Type B pancreatic cell (in vitro differentiated cells): ENCODE results near the gene C22orf31. TPM values are rescaled to one million over a fixed set of nuclear protein-coding genes. Genes with fewer than 3 reads are reported as not detected.

Experiments
- DNase-seq: peaks from one replicate; pipeline ENCODE4 v3.0.0; 2021; ENCODE audit warnings: mixed read lengths; ENCODE audit not compliant: unreplicated experiment; ENCODE audit errors: extremely low spot score
- H3K27ac Mint-ChIP-seq: 2 replicates; pipeline ENCODE4 v1.8.0; 2021; ENCODE audit warnings: mild to moderate bottlenecking, mixed read lengths
- H3K27me3 Mint-ChIP-seq: 2 replicates; pipeline ENCODE4 v1.8.0; 2021; ENCODE audit warnings: mixed read lengths
- H3K36me3 Mint-ChIP-seq: 2 replicates; pipeline ENCODE4 v1.8.0; 2021; ENCODE audit warnings: mixed read lengths
- H3K4me1 Mint-ChIP-seq: one replicate; pipeline ENCODE4 v1.8.0; 2021; ENCODE audit warnings: mixed read lengths; ENCODE audit not compliant: unreplicated experiment
- H3K4me3 Mint-ChIP-seq: 2 replicates; pipeline ENCODE4 v1.8.0; 2021; ENCODE audit warnings: mild to moderate bottlenecking, mixed read lengths
- H3K9me3 Mint-ChIP-seq: 2 replicates; pipeline ENCODE4 v1.8.0; 2021; ENCODE audit warnings: mixed read lengths
- CTCF ChIP-seq: fragments of 200-600 bp; sonication (generic); conservative IDR thresholded peaks from 2 replicates; pipeline ENCODE4 v1.5.0; 2021; ENCODE audit warnings: antibody characterized with exemption, mild to moderate bottlenecking
- total RNA-seq: library from RNA; stranded (reverse); gene quantifications from 2 replicates; pipeline ENCODE4 v1.2.1, GENCODE V29; 2021; ENCODE audit warnings: low replicate concordance

C22orf31 gene
- total RNA-seq, 1 donor from 2014 or later: 0.63 TPM

- no peak for DNase-seq
- no peak overlapping the region for H3K27ac Mint-ChIP-seq
- no peaks in the 10 kb centered on the region for H3K27me3 Mint-ChIP-seq
- peaks cover 16% of the 10 kb centered on the region for H3K9me3 Mint-ChIP-seq
- peaks cover 56% of the 10 kb centered on the region for H3K4me1 Mint-ChIP-seq
- peaks cover 34% of the 10 kb centered on the region for H3K36me3 Mint-ChIP-seq
- no peak for TF ChIP-seq CTCF
- H3K4me3 Mint-ChIP-seq: no peak overlapping the region
These were observed 46.9 kb downstream of the C22orf31 start for GRCh38 chr22:29014773-29015172.

- TF ChIP-seq CTCF: no peak
- Mint-ChIP-seq H3K27ac (no peak overlapping the region), H3K4me1 (peaks cover 58% of the 10 kb centered on the region), H3K9me3 (peaks cover 16% of the 10 kb centered on the region), H3K27me3 (no peaks in the 10 kb centered on the region), H3K4me3 (no peak overlapping the region), H3K36me3 (peaks cover 29% of the 10 kb centered on the region)
- no peak for DNase-seq
These were observed 47.3 kb downstream of the C22orf31 start for GRCh38 chr22:29014293-29014692.

DNA sequence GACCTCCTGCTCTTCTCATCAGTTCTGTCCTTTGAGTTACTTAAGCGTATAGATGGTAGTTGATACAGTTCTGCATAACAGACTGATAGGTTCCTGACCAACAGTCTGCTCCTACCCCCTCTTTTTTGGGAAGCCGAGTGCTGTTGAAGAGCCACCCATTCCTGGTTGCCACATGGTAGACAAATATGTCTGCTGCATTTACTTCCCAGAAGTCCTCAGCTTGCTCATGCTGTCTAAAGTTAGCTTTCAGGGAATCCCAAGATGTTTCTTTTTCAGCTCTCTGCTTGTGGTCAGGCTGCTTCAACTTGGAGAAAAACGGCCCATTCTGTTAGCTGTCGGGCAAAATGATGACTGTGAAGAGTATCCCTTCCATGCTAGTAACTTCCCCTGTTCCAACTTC is 48.7 kb downstream of the C22orf31 start:
- DNase-seq: no peak
- no peak for TF ChIP-seq CTCF
- Mint-ChIP-seq H3K36me3 (peaks cover 25% of the 10 kb centered on the region), H3K27ac (no peak overlapping the region), H3K4me3 (no peak overlapping the region), H3K27me3 (no peaks in the 10 kb centered on the region), H3K9me3 (peaks cover 4% of the 10 kb centered on the region), H3K4me1 (peaks cover 65% of the 10 kb centered on the region)

DNA sequence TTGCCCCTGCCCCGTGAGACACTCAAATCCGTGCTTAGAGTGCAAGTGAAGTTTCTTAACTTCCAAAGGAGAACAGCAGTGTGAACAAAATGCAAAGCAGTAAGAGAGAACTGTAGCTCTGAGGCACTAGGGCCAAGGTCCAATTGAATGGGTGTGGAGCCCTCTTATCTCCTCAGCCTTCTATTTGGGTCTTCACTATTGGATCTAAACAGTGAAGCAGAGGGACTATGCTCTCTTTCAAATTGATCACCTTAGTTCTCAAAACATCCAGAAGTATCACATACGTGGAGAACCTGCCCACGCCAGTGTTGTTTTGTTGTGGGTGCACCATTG is 49.6 kb downstream of the C22orf31 start:
- H3K36me3 Mint-ChIP-seq: peaks cover 17% of the 10 kb centered on the region
- TF ChIP-seq CTCF: no peak
- no peaks in the 10 kb centered on the region for H3K9me3 Mint-ChIP-seq

DNA sequence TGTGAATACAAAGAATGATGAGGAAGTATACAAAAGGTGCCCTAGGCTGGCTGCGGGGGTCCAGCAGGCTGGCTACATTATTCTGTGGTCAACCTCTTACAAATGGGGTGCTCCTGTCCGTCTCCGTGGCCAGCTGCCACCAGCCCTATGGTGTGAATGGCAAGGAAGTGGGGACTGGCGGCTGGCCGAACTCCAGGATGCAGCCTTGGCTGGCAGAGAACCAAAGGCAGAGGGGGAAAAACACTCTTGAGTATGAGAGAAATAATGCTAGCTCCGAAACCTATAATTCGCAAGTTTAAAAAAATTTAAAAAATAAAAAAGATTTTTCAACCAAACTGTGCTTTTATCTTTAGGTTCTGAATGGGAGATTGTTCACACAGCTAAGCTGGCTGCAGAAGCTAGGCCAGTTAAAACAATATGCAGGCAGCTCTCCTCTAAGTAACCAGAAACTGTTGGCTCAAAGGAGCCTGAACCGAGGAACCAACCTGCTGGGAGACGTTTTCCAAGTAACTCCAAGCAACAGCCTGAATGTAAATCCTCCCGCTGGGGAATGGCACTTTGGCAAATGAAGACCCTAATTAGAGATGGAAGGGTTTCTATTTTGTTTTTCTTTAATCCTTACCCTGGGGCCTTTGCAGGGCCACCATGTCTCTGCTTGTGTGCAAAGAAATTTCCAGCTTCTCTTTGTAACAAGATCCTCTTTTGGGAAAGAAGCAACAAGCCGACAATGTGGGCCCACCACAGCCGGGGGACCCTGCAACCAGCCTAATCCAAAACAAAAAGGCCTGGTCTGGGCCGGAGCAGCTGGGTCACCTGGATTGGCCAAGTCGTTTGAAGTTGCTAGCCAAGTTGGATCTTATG is 50.2 kb downstream of the C22orf31 start:
- Mint-ChIP-seq H3K4me1 (peaks cover 59% of the 10 kb centered on the region), H3K27me3 (no peaks in the 10 kb centered on the region), H3K9me3 (no peaks in the 10 kb centered on the region), H3K36me3 (peaks cover 17% of the 10 kb centered on the region), H3K4me3 (peak overlapping the region; percentile 17), H3K27ac (no peak overlapping the region)
- no peak for DNase-seq
- TF ChIP-seq CTCF: no peak

More for the DNA sequence above, 49.6 kb downstream of the C22orf31 start:
- Mint-ChIP-seq H3K27me3 (no peaks in the 10 kb centered on the region), H3K4me1 (peaks cover 57% of the 10 kb centered on the region), H3K4me3 (no peak overlapping the region), H3K27ac (peak overlapping the region; percentile 31)
- DNase-seq: no peak
